H1 (cell line): ENCODE data around the gene KCNMA1. TPM values are rescaled to one million over a fixed set of nuclear protein-coding genes. Genes with fewer than 3 reads are reported as not detected.

ENCODE experiments used
- CTCF ChIA-PET: fragments of 300-600 bp; sonication (Branson Sonifier 250); formaldehyde crosslinking; loops from one replicate; lab custom pipeline; 2021; ENCODE audit not compliant: partially characterized antibody; lab: Charles Lee
- POLR2A ChIA-PET: fragments of 300-600 bp; sonication (Branson Sonifier 250); formaldehyde crosslinking; loops from one replicate; lab custom pipeline; 2021; ENCODE audit warnings: inconsistent platforms; ENCODE audit not compliant: partially characterized antibody; lab: Charles Lee
- DNase-seq, 2 experiments: peaks; one replicate each; pipeline versions ENCODE4 v3.0.0 to v3.0.0-alpha.2; 2010 to 2022; ENCODE audit warnings: low spot score in 2 of 2, low read depth in 1 of 2, mixed read lengths in 1 of 2
- FAIRE-seq: peaks from 2 replicates; lab custom pipeline; 2011; peaks lifted over from hg19 to GRCh38; lab: Jason Lieb, UNC
- H2AFZ ChIP-seq: 2 replicates; pipeline ENCODE4 v1.8.1; 2012; ENCODE audit warnings: low read length, inconsistent platforms
- H2AK5ac ChIP-seq: 2 replicates; pipeline ENCODE4 v1.6.1; 2013; ENCODE audit warnings: low read depth, low read length
- H2BK120ac ChIP-seq: replicated peaks from 2 replicates; pipeline ENCODE3; 2013; ENCODE audit warnings: low read depth, low read length, inconsistent platforms
- H2BK12ac ChIP-seq: 2 replicates; pipeline ENCODE4 v1.6.1; 2013; ENCODE audit warnings: low read depth, low read length
- H2BK15ac ChIP-seq: 2 replicates; pipeline ENCODE4 v1.6.1; 2013; ENCODE audit warnings: low read length
- H2BK20ac ChIP-seq: 2 replicates; pipeline ENCODE4 v1.6.1; 2013; ENCODE audit warnings: low read length
- H2BK5ac ChIP-seq: 2 replicates; pipeline ENCODE4 v1.6.1; 2013; ENCODE audit warnings: low read depth, low read length
- H3K14ac ChIP-seq: 2 replicates; pipeline ENCODE4 v1.6.1; 2013; ENCODE audit warnings: inconsistent platforms; ENCODE audit not compliant: insufficient read length
- H3K18ac ChIP-seq: 2 replicates; pipeline ENCODE4 v1.6.1; 2013; ENCODE audit warnings: low read length; ENCODE audit errors: extremely low read depth
- H3K23ac ChIP-seq: 2 replicates; pipeline ENCODE4 v1.6.1; 2013; ENCODE audit warnings: inconsistent platforms; ENCODE audit not compliant: insufficient read length
- H3K23me2 ChIP-seq: 2 replicates; pipeline ENCODE4 v1.6.1; 2013; ENCODE audit warnings: low read depth, low read length
- H3K27ac ChIP-seq: 2 replicates; pipeline ENCODE4 v1.6.1; 2011; ENCODE audit warnings: low read depth, low read length, inconsistent platforms
- H3K27me3 ChIP-seq, 4 experiments: replicated peaks in 1 of 4; 1 replicate in 1 of 4; 2 replicates in 3 of 4; pipeline versions ENCODE4 v1.6.1 to v1.8.1; 2011 to 2013; ENCODE audit warnings: low read length in 3 of 4, mild to moderate bottlenecking in 3 of 4, inconsistent platforms in 2 of 4, mixed read lengths in 2 of 4, moderate library complexity in 1 of 4; ENCODE audit not compliant: control insufficient read depth in 3 of 4, insufficient read depth in 3 of 4; ENCODE audit errors: extremely low read depth in 1 of 4
- H3K36me3 ChIP-seq, 4 experiments: 2 replicates each; pipeline versions ENCODE4 v1.6.1 to v1.8.1; 2011 to 2013; ENCODE audit warnings: mild to moderate bottlenecking in 4 of 4, low read length in 3 of 4, moderate library complexity in 2 of 4, control low read depth in 1 of 4, inconsistent platforms in 1 of 4; ENCODE audit not compliant: insufficient read depth in 4 of 4, control insufficient read depth in 2 of 4
- H3K4ac ChIP-seq: replicated peaks from 2 replicates; pipeline ENCODE3; 2013; ENCODE audit warnings: low read length, low read depth, mixed read lengths, inconsistent platforms; ENCODE audit not compliant: insufficient read length
- H3K4me1 ChIP-seq, 4 experiments: replicated peaks in 1 of 4; 1 replicate in 1 of 4; 2 replicates in 3 of 4; pipeline versions ENCODE4 v1.6.1 to v1.8.1; 2011 to 2013; ENCODE audit warnings: low read length in 3 of 4, inconsistent platforms in 2 of 4, mixed read lengths in 1 of 4; ENCODE audit not compliant: insufficient read depth in 4 of 4, control insufficient read depth in 3 of 4
- H3K4me2 ChIP-seq, 2 experiments: 2 replicates each; pipeline versions ENCODE4 v1.6.1 to v1.8.1; 2011 to 2013; ENCODE audit warnings: low read depth in 2 of 2, low read length in 2 of 2, control low read depth in 1 of 2, inconsistent platforms in 1 of 2, mild to moderate bottlenecking in 1 of 2; ENCODE audit not compliant: insufficient read depth in 1 of 2
- H3K4me3 ChIP-seq, 4 experiments: fragments of 200-600, 300-600 bp in 1 of 4; sonication (generic), shearing (Covaris generic), sonication (Bioruptor Twin) in 1 of 4; 2 replicates each; pipeline versions ENCODE4 v1.5.1 to v1.8.1; 2011 to 2016; ENCODE audit warnings: low read length in 4 of 4, low read depth in 3 of 4, control low read depth in 2 of 4, inconsistent platforms in 2 of 4, mild to moderate bottlenecking in 2 of 4, mixed read lengths in 1 of 4, moderate library complexity in 1 of 4; ENCODE audit not compliant: insufficient read depth in 2 of 4; ENCODE audit errors: extremely low read depth in 1 of 4
- H3K56ac ChIP-seq: replicated peaks from 2 replicates; pipeline ENCODE3; 2013; ENCODE audit warnings: low read depth, mild to moderate bottlenecking, mixed read lengths, low read length, inconsistent platforms; ENCODE audit not compliant: insufficient read length
- H3K79me1 ChIP-seq: 2 replicates; pipeline ENCODE4 v1.6.1; 2013; ENCODE audit warnings: low read depth, low read length, control low read depth
- H3K79me2 ChIP-seq, 2 experiments: 2 replicates each; pipeline versions ENCODE4 v1.6.1 to v1.8.1; 2012 to 2013; ENCODE audit warnings: low read length in 2 of 2, mild to moderate bottlenecking in 2 of 2, inconsistent platforms in 1 of 2; ENCODE audit not compliant: insufficient read depth in 2 of 2, control insufficient read depth in 1 of 2
- H3K9ac ChIP-seq, 4 experiments: replicated peaks in 1 of 4; 1 replicate in 1 of 4; 2 replicates in 3 of 4; pipeline versions ENCODE4 v1.6.1 to v1.8.1; 2011 to 2013; ENCODE audit warnings: low read depth in 3 of 4, low read length in 3 of 4, control low read depth in 2 of 4, mild to moderate bottlenecking in 2 of 4, moderate library complexity in 2 of 4, inconsistent platforms in 1 of 4; ENCODE audit errors: extremely low read depth in 1 of 4
- H3K9me3 ChIP-seq, 2 experiments: 2 replicates each; pipeline versions ENCODE4 v1.6.1 to v1.8.1; 2012 to 2013; ENCODE audit warnings: mild to moderate bottlenecking in 2 of 2, moderate library complexity in 2 of 2, control low read depth in 1 of 2, inconsistent platforms in 1 of 2, low read depth in 1 of 2, low read length in 1 of 2, mixed read lengths in 1 of 2; ENCODE audit not compliant: insufficient read depth in 2 of 2
- H4K20me1 ChIP-seq, 2 experiments: replicated peaks in 1 of 2; 2 replicates each; pipeline versions ENCODE3 to v1.8.1; 2011 to 2013; ENCODE audit warnings: inconsistent platforms in 2 of 2, low read length in 2 of 2, mild to moderate bottlenecking in 1 of 2; ENCODE audit not compliant: insufficient read depth in 2 of 2, control insufficient read depth in 1 of 2
- H4K5ac ChIP-seq: 2 replicates; pipeline ENCODE4 v1.6.1; 2013; ENCODE audit warnings: low read length, low read depth, mixed read lengths, inconsistent platforms; ENCODE audit not compliant: insufficient read length
- H4K8ac ChIP-seq: 2 replicates; pipeline ENCODE4 v1.8.0; 2013; ENCODE audit warnings: mild to moderate bottlenecking, moderate library complexity, low read length, inconsistent platforms; ENCODE audit not compliant: insufficient read depth; ENCODE audit errors: extremely low read depth
- H4K91ac ChIP-seq: replicated peaks from 2 replicates; pipeline ENCODE3; 2013; ENCODE audit warnings: low read length, mixed read lengths, inconsistent platforms; ENCODE audit not compliant: insufficient read length
- ATF2 ChIP-seq: IDR thresholded peaks from 2 replicates; pipeline ENCODE4 v1.6.1; 2012; ENCODE audit warnings: low read length, inconsistent platforms
- ATF3 ChIP-seq: IDR thresholded peaks from 2 replicates; pipeline ENCODE4 v1.6.1; 2011; ENCODE audit warnings: low read depth, mild to moderate bottlenecking, low read length; ENCODE audit not compliant: insufficient read depth
- BRCA1 ChIP-seq: IDR thresholded peaks from 2 replicates; pipeline ENCODE4 v1.6.1; 2012; ENCODE audit warnings: low read depth, low read length, improper control_type of control experiment
- CHD1 ChIP-seq: IDR thresholded peaks from 2 replicates; pipeline ENCODE4 v1.6.1; 2012; ENCODE audit warnings: low read depth, low read length, improper control_type of control experiment
- CTBP2 ChIP-seq: IDR thresholded peaks from 2 replicates; pipeline ENCODE4 v1.7.0; 2011; ENCODE audit warnings: borderline replicate concordance, mild to moderate bottlenecking, moderate library complexity, mixed read lengths, low read length; ENCODE audit not compliant: insufficient read depth, insufficient read length
- JUN ChIP-seq: IDR thresholded peaks from 2 replicates; pipeline ENCODE4 v1.6.1; 2011; ENCODE audit warnings: low read depth, mild to moderate bottlenecking, improper control_type of control experiment, low read length
- JUND ChIP-seq: IDR thresholded peaks from 2 replicates; pipeline ENCODE4 v1.6.1; 2011; ENCODE audit warnings: mild to moderate bottlenecking, improper control_type of control experiment, low read length
- POLR2A ChIP-seq, 2 experiments: IDR thresholded peaks; 1 replicate in 1 of 2; 2 replicates in 1 of 2; pipeline ENCODE4 v1.6.1; 2011; ENCODE audit warnings: low read depth in 2 of 2, low read length in 2 of 2, mild to moderate bottlenecking in 2 of 2; ENCODE audit errors: control extremely low read depth in 1 of 2
- RBBP5 ChIP-seq: IDR thresholded peaks from 2 replicates; pipeline ENCODE4 v1.7.1; 2012; ENCODE audit warnings: low read depth, mild to moderate bottlenecking, inconsistent platforms, low read length, moderate library complexity, borderline replicate concordance
- RXRA ChIP-seq: IDR thresholded peaks from 2 replicates; pipeline ENCODE4 v1.6.1; 2011; ENCODE audit warnings: low read depth, mild to moderate bottlenecking, low read length, moderate library complexity; ENCODE audit not compliant: insufficient read depth
- SIN3A ChIP-seq, 2 experiments: IDR thresholded peaks in 1 of 2; conservative IDR thresholded peaks in 1 of 2; 2 replicates each; pipeline ENCODE4 v1.6.1; 2011 to 2012; ENCODE audit warnings: low read length in 2 of 2, improper control_type of control experiment in 1 of 2, low read depth in 1 of 2, mild to moderate bottlenecking in 1 of 2
- TBP ChIP-seq: IDR thresholded peaks from 2 replicates; pipeline ENCODE4 v1.6.1; 2011; ENCODE audit warnings: low read depth, low read length, improper control_type of control experiment
- WGBS, 2 experiments: shearing (Covaris generic) in 1 of 2; methylation state at CpG; one replicate each; pipeline versions ENCODE4 v1.1.6 to v1.1.7; 2013 to 2015; ENCODE audit warnings: low lambda C conversion rate in 2 of 2, mixed read lengths in 2 of 2, inconsistent platforms in 1 of 2, low coverage in 1 of 2, missing lambda C conversion rate in 1 of 2; ENCODE audit not compliant: insufficient replicate concordance in 2 of 2, insufficient coverage in 1 of 2, insufficient read length in 1 of 2; ENCODE audit errors: extremely low coverage in 1 of 2, missing lambda C conversion rate in 1 of 2; 5-methylcytosine and 5-hydroxymethylcytosine counted together
- polyA plus RNA-seq, 7 experiments: library from polyadenylated mRNA; depleted of rRNA in 3 of 7; stranded (reverse) in 5 of 7; unstranded in 2 of 7; fragments of >200 nt in 5 of 7; fragments of 200-250 nt in 2 of 7; gene quantifications; 1 replicate in 5 of 7; 2 replicates in 1 of 7; 4 replicates in 1 of 7; pipeline versions ENCODE4 v1.2.1 to v1.2.3, GENCODE V29; 2011 to 2013; ENCODE audit warnings: missing spikeins in 2 of 7, mixed read lengths in 2 of 7
- total RNA-seq: library from RNA; stranded (reverse); fragmentation: NEBNext Ultra II Directional; extraction: Animal tissue kit (Norgen Biotek cat#: 25700); gene quantifications from 2 replicates; pipeline ENCODE4 v1.2.1, GENCODE V29; 2021

The KCNMA1 gene
- total and polyA plus RNA-seq, 2 of the 8 experiments (the other 6 are each of a cell fraction or from before 2014, with no cell fraction given): 10.2 to 11.1 TPM

GRCh38 chr10:77144656-77145055 lies 493.0 kb downstream of the KCNMA1 start:
- FAIRE-seq: no peak
- H3K14ac ChIP-seq: no peak overlapping the region
- TF ChIP-seq JUND: no peak
- no peak for TF ChIP-seq RXRA
- no peak for TF ChIP-seq RBBP5
- no peak for TF ChIP-seq TBP
- no peak for TF ChIP-seq ATF2
- TF ChIP-seq JUN: no peak
- no peak for TF ChIP-seq ATF3
- no peak for TF ChIP-seq CTBP2
- TF ChIP-seq SIN3A (conservative IDR thresholded peaks at IDR 0.05 in 1 of 2, IDR thresholded peaks at IDR 0.05 in 1 of 2; ENCODE audit: low read depth in 1 of 2, low read length in 2 of 2): no peak
- TF ChIP-seq BRCA1: no peak
- TF ChIP-seq POLR2A (IDR thresholded peaks at IDR 0.05; ENCODE audit: control extremely low read depth in 1 of 2, low read depth in 2 of 2, low read length in 2 of 2): no peak
- TF ChIP-seq CHD1: no peak
- H3K27ac ChIP-seq: no peak overlapping the region
- H2BK120ac ChIP-seq: no peak overlapping the region
- no peak overlapping the region for H3K4me3 ChIP-seq
- H4K91ac ChIP-seq: no peak overlapping the region
- no peaks in the 10 kb centered on the region for H3K23me2 ChIP-seq
- ChIA-PET POLR2A (no interaction called here), CTCF (no interaction called here)
- no peaks in the 10 kb centered on the region for H3K36me3 ChIP-seq
- H3K79me1 ChIP-seq: no peaks in the 10 kb centered on the region
- H4K8ac ChIP-seq: no peak overlapping the region
- H2BK15ac ChIP-seq: no peak overlapping the region
- no peaks in the 10 kb centered on the region for H4K20me1 ChIP-seq
- no peak overlapping the region for H2BK12ac ChIP-seq
- no peak overlapping the region for H2BK20ac ChIP-seq
- no peak for DNase-seq
- no peak overlapping the region for H3K23ac ChIP-seq
- 96% methylated on average over 3 of the region's 3 CpGs; no CpG with 5 or more reads in 1 of the 2 experiments for WGBS, 2 experiments
- H3K27me3 ChIP-seq: no peaks in the 10 kb centered on the region
- H3K4me2 ChIP-seq: no peak overlapping the region
- H3K4ac ChIP-seq: no peak overlapping the region
- H3K56ac ChIP-seq: no peak overlapping the region
- no peak overlapping the region for H2AK5ac ChIP-seq
- H3K9me3 ChIP-seq: no peaks in the 10 kb centered on the region
- peaks cover 0 to 7% (median 4%) of the 10 kb centered on the region in 4 experiments; a peak in 6 of 7 replicates for H3K4me1 ChIP-seq
- H3K9ac ChIP-seq: no peak overlapping the region
- H3K18ac ChIP-seq: no peak overlapping the region
- no peak overlapping the region for H2AFZ ChIP-seq
- H4K5ac ChIP-seq: no peak overlapping the region
- no peaks in the 10 kb centered on the region for H3K79me2 ChIP-seq
- H2BK5ac ChIP-seq: no peak overlapping the region
